AG04449 (cell line): ENCODE measurements around the gene AFF2.

Source experiments
- CTCF ChIA-PET: fragments of 350-600 bp; formaldehyde crosslinking; extraction: SDS; loops from one replicate; lab custom pipeline; 2021; ENCODE audit warnings: antibody characterized with exemption; lab: Yijun Ruan, JAX
- POLR2A ChIA-PET: fragments of 400-600, 350-600 bp; formaldehyde crosslinking; extraction: SDS; loops from one replicate; lab custom pipeline; 2020; ENCODE audit warnings: antibody characterized with exemption, inconsistent platforms; lab: Yijun Ruan, JAX
- DNase-seq: peaks from one replicate; pipeline ENCODE4 v3.0.0-alpha.2; 2010; ENCODE audit warnings: low read depth, low spot score
- H3K4me3 ChIP-seq: 2 replicates; pipeline ENCODE4 v1.5.1; 2011; ENCODE audit warnings: low read depth, mild to moderate bottlenecking, control low read depth, low read length
- TF ChIP-seq, protein P1 (sequence below): IDR thresholded peaks from one replicate; pipeline ENCODE4 v1.5.1; 2011; ENCODE audit warnings: mild to moderate bottlenecking, moderate library complexity, low read length, control low read depth, inconsistent platforms; ENCODE audit not compliant: insufficient read depth; ENCODE audit errors: missing control alignments

Gene AFF2

DNA sequence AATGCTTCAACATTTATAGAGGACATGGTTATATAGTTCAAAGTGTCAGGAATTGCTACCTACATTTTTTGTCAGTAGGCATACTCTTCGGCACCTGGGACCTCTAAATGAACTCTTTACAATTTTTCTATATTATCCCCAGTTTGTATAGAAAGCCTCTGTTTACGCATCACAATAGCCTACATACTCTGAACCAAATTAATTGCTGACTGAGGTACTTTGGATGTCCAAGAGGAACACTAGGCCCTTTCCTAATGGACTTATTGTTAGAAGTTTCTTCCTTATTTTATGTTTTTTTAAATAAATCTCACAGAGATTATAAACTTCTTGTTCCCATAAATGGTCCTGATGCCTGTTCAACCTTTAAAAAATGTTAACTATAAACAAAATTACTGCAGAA is 8.4 kb upstream of the AFF2 start:
- no peak overlapping the region for H3K4me3 ChIP-seq
- CTCF ChIA-PET = no interaction called here
- no peak for DNase-seq
- POLR2A ChIA-PET = no interaction called here
- TF ChIP-seq, protein P1, sequence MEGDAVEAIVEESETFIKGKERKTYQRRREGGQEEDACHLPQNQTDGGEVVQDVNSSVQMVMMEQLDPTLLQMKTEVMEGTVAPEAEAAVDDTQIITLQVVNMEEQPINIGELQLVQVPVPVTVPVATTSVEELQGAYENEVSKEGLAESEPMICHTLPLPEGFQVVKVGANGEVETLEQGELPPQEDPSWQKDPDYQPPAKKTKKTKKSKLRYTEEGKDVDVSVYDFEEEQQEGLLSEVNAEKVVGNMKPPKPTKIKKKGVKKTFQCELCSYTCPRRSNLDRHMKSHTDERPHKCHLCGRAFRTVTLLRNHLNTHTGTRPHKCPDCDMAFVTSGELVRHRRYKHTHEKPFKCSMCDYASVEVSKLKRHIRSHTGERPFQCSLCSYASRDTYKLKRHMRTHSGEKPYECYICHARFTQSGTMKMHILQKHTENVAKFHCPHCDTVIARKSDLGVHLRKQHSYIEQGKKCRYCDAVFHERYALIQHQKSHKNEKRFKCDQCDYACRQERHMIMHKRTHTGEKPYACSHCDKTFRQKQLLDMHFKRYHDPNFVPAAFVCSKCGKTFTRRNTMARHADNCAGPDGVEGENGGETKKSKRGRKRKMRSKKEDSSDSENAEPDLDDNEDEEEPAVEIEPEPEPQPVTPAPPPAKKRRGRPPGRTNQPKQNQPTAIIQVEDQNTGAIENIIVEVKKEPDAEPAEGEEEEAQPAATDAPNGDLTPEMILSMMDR = no peak

DNA sequence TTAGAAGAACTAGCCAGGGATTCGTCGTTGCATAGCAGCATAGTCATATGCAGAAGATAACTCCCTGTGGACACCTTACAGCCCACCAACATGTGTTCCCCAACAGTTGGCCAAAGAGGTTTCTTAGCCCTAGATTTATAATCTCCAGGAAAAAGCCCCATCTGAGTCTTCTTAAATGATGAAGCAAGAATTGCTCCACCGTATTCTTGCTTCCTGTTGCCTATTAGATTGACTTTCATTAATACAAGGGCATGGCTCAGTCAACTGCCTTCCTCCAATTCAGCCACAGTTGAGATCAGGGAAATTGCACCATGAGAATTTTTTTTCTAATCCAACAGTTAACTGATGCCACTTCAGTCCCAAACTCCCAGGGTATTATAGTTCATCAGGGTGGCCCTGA is 5.2 kb upstream of the AFF2 start:
- no peak overlapping the region for H3K4me3 ChIP-seq
- TF ChIP-seq, protein P1 = no peak
- ChIA-PET CTCF (no interaction called here), POLR2A (no interaction called here)
- no peak for DNase-seq

DNA sequence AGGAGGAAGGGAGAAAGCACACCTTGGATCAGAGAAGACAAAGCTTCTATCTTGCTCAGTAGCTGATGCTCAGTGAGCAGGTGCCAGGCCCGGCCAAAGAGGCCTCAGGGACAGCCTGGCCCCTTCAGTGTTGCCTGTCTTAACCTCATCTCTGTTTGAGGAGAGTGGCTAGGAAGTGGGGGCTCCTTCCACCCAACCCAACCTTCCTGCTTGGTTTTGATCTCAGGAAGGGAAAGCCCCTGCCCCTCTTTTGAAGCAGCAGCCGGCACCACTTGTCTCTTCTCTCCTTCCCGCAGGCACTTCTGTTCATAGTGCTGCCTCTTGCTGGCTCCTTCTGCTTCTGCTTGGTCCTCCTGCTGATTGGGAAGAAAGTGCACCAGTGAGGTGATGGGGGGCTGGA is 2.4 kb upstream of the AFF2 start:
- TF ChIP-seq, protein P1 = no peak
- no peak overlapping the region for H3K4me3 ChIP-seq
- CTCF ChIA-PET = no interaction called here
- POLR2A ChIA-PET = no interaction called here
- DNase-seq = no peak

DNA sequence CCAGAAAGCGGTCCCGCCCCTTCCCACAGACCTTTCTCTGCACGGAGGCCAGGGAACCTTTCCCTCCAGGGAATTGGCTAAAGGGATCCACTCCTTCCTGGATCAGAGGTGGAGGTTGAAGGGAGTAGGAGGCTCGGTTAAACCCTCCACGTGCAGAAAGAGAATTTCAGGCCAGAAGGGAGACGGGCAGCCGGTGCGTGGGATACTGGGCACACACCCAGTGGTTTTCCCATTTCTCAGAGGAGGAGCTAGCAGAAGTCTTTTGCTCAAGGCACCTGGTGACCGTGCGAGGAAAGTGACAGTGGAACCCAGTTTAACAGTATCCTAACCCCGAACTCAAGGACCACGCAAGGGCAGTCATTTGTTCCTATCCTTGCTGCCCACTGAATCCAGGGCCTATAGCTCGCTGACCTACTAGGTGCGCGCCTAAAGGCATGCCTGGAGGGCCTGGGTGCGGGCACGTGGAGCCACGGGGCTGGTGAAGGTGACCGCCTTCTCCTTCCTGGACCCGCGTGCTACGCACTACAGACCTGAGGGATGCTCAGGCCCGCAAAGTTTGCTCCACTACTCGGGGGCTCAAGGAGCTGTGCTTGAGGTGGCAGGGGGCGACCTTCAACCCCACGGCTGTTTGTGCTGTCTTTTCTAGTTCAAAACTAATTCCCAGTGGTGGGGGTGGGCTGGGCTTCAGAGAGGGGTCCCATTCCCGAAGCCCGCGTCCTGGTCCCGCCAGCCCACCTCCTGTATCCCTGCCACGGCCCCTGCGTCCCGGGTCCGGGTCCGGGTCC is 587 bp upstream of the AFF2 start:
- TF ChIP-seq, protein P1 = no peak
- POLR2A ChIA-PET = no interaction called here
- H3K4me3 ChIP-seq = peak overlapping the region; percentile 43
- DNase-seq = no peak
- CTCF ChIA-PET = no interaction called here

DNA sequence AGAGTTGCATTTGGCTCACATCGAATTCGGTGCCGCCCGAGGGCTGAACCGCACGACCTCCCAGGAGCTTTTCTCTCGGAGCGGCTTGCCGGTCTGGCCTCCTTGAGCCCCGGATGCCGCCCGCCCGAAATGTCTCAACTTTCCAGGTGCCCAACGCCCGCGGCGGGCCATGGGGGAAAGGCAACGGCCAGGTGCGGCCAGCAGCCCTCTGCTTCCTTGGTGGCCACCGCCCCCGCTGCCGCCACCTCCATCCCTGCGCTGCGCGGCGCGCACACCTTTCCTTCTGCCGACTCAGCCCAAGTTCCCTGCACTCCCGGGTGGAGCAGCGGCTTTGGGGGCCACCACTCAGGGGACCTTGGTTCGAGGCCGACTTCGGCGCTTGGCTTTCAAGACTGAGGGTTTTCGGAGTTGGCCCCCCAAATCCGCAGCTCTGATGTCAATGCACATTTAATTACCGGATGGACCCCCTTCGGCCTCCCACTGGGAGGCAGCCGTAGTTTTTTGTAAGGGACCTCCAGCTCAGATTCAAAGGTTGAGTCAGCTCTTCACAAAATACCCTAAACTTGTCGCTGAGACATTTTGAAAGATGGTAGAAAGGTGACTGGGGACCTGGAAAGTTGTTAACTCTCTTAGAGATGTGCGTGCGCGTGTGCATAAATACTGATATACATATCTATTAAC is 1.1 kb downstream of the AFF2 start:
- DNase-seq = no peak
- TF ChIP-seq, protein P1 = no peak
- ChIA-PET CTCF (interaction anchor here (1.1 kb wide), 1 partner anchor 12 kb away, joined by 3 read pairs; no protein-coding TSS in a partner anchor), POLR2A (no interaction called here)
- peak overlapping the region; percentile 50 for H3K4me3 ChIP-seq

DNA sequence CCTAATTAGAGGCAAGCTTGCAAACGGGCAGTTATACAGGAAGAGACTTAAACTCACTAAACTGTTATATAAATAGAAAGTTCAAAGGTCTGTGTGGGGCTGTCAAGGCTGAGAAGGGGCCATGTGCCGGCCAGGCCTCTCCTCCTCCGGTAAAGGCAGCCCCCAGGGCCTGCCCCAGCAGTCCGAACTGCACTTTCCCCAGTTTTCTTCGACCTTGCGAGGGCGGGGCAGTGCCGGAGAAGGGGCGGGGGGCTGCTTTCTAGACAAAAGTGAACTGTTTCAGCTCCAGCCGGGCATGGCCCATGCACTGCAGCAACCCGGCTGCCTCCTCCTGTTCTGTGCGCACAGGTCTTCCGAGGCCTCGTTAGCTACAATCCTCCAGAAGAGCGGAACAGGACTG is 4.1 kb downstream of the AFF2 start:
- DNase-seq = no peak
- H3K4me3 ChIP-seq = no peak overlapping the region
- TF ChIP-seq, protein P1 = no peak
- CTCF ChIA-PET = no interaction called here
- POLR2A ChIA-PET = no interaction called here
